Activated CD4-positive, alpha-beta T cell treated with anti-CD3 and anti-CD28 coated beads for 24 hours (primary cell): ENCODE measurements around the gene NSUN6.

Experiments used
- DNase-seq, 2 donors: peaks; one replicate each; pipeline ENCODE4 v3.0.0-alpha.2; 2020; ENCODE audit warnings: low read depth in 2 of 2

NSUN6 gene

GRCh38 chr10:18563003-18563726 lies 88.2 kb downstream of the NSUN6 start:
- DNase-seq, result no peak

GRCh38 chr10:18561861-18562551 lies 89.4 kb downstream of the NSUN6 start:
- DNase-seq, result no peak

- DNase-seq, result no peak
Measured at GRCh38 chr10:18557960-18558359, 93.4 kb downstream of the NSUN6 start.

- no peak for DNase-seq
Measured at GRCh38 chr10:18556522-18557147, 94.8 kb downstream of the NSUN6 start.

- DNase-seq, result no peak
Measured at GRCh38 chr10:18554479-18554878, 96.9 kb downstream of the NSUN6 start.

- no peak for DNase-seq
Measured at GRCh38 chr10:18551473-18551872, 99.9 kb downstream of the NSUN6 start.

- no peak for DNase-seq
Measured at GRCh38 chr10:18549105-18549504, 102.3 kb downstream of the NSUN6 start.

GRCh38 chr10:18545621-18546305 lies 105.6 kb downstream of the NSUN6 start:
- DNase-seq, result no peak

- DNase-seq, result no peak
Measured at GRCh38 chr10:18542832-18543231, 108.6 kb downstream of the NSUN6 start.

- no peak for DNase-seq
Measured at GRCh38 chr10:18540195-18540594, 111.2 kb downstream of the NSUN6 start.

- DNase-seq, result no peak
Measured at GRCh38 chr10:18539335-18539734, 112.1 kb downstream of the NSUN6 start.

GRCh38 chr10:18533896-18534295 lies 117.5 kb downstream of the NSUN6 start:
- DNase-seq, result no peak

- no peak for DNase-seq
Measured at GRCh38 chr10:18532881-18533535, 118.4 kb downstream of the NSUN6 start.

GRCh38 chr10:18528292-18528691 lies 123.1 kb downstream of the NSUN6 start:
- no peak for DNase-seq

GRCh38 chr10:18527687-18528086 lies 123.7 kb downstream of the NSUN6 start:
- DNase-seq, result no peak

GRCh38 chr10:18523858-18524257 lies 127.5 kb downstream of the NSUN6 start:
- no peak for DNase-seq

GRCh38 chr10:18523025-18523424 lies 128.4 kb downstream of the NSUN6 start:
- no peak for DNase-seq

GRCh38 chr10:18516851-18517250 lies 134.5 kb downstream of the NSUN6 start:
- no peak for DNase-seq

GRCh38 chr10:18514537-18514936 lies 136.8 kb downstream of the NSUN6 start:
- no peak for DNase-seq

- DNase-seq, result no peak
Measured at GRCh38 chr10:18508587-18508986, 142.8 kb downstream of the NSUN6 start.

- no peak for DNase-seq
Measured at GRCh38 chr10:18505456-18506118, 145.8 kb downstream of the NSUN6 start.
